ENCODE results near the gene NDUFV3. TPM values are rescaled to one million over a fixed set of nuclear protein-coding genes. Genes with fewer than 3 reads are reported as not detected.
"Not testable (repeated sequence)": the region's sequence is repeated elsewhere in the genome, so short reads cannot be mapped to it uniquely, and the experiment has no call there.

The NDUFV3 gene
- total RNA-seq, 1 donor from 2014 or later: 56.8 TPM

- DNase-seq (ENCODE audit: low read depth): no peak
Observed at GRCh38 chr21:42892582-42892930, 553 bp upstream of the NDUFV3 start.

GRCh38 chr21:42900446-42900845 lies 7.3 kb downstream of the NDUFV3 start:
- DNase-seq (ENCODE audit: low read depth): no peak

GRCh38 chr21:42903817-42904216 lies 10.7 kb downstream of the NDUFV3 start:
- DNase-seq (ENCODE audit: low read depth): no peak

- no peak for DNase-seq (ENCODE audit: low read depth)
Observed at GRCh38 chr21:42905195-42905594, 12.1 kb downstream of the NDUFV3 start.

GRCh38 chr21:42906233-42906632 lies 13.1 kb downstream of the NDUFV3 start:
- no peak for DNase-seq (ENCODE audit: low read depth)

- DNase-seq (ENCODE audit: low read depth): not testable (repeated sequence)
Observed at GRCh38 chr21:42908484-42908883, 15.4 kb downstream of the NDUFV3 start.

GRCh38 chr21:42911920-42912319 lies 18.8 kb downstream of the NDUFV3 start:
- DNase-seq (ENCODE audit: low read depth): not testable (repeated sequence)

- DNase-seq (ENCODE audit: low read depth): peak; percentile 16
Observed at GRCh38 chr21:42913476-42913875, 20.4 kb downstream of the NDUFV3 start.

- DNase-seq (ENCODE audit: low read depth): no peak
Observed at GRCh38 chr21:42918291-42918690, 25.2 kb downstream of the NDUFV3 start.

- no peak for DNase-seq (ENCODE audit: low read depth)
Observed at GRCh38 chr21:42921927-42922326, 28.8 kb downstream of the NDUFV3 start.

GRCh38 chr21:42922918-42923317 lies 29.8 kb downstream of the NDUFV3 start:
- DNase-seq (ENCODE audit: low read depth): no peak

- peak; percentile 86 for DNase-seq (ENCODE audit: low read depth)
Observed at GRCh38 chr21:42923553-42924432, 30.7 kb downstream of the NDUFV3 start.

- DNase-seq (ENCODE audit: low read depth): no peak
Observed at GRCh38 chr21:42924433-42924751, 31.3 kb downstream of the NDUFV3 start.

- DNase-seq (ENCODE audit: low read depth): no peak
Observed at GRCh38 chr21:42925114-42925926, 32.2 kb downstream of the NDUFV3 start, which contains the start of gene ERVH48-1. Gene ERVH48-1 (minus strand): TSS chr21:42925630. CDS start chr21:42919006, 6,624 bp downstream.

GRCh38 chr21:42927474-42928200 lies 34.5 kb downstream of the NDUFV3 start:
- not testable (repeated sequence) for DNase-seq (ENCODE audit: low read depth)

- no peak for DNase-seq (ENCODE audit: low read depth)
Observed at GRCh38 chr21:42929969-42930368, 36.9 kb downstream of the NDUFV3 start.

GRCh38 chr21:42931560-42932235 lies 38.6 kb downstream of the NDUFV3 start:
- DNase-seq (ENCODE audit: low read depth): no peak

GRCh38 chr21:42932378-42933136 lies 39.4 kb downstream of the NDUFV3 start:
- not testable (repeated sequence) for DNase-seq (ENCODE audit: low read depth)

GRCh38 chr21:42933137-42933970 lies 40.2 kb downstream of the NDUFV3 start:
- DNase-seq (ENCODE audit: low read depth): not testable (repeated sequence)

- DNase-seq (ENCODE audit: low read depth): not testable (repeated sequence)
Observed at GRCh38 chr21:42933973-42934372, 40.9 kb downstream of the NDUFV3 start.
